Gastroesophageal sphincter (tissue), 3 donors: ENCODE results near the gene CDC42BPB.

Experiments used
- CTCF ChIP-seq, 4 experiments: fragments of 200-600 bp in 2 of 4; fragments of 450-650 bp in 2 of 4; sonication (generic) in 1 of 4; IDR thresholded peaks; one replicate each; pipeline ENCODE4 v1.5.1; 2017 to 2019; ENCODE audit warnings: antibody characterized with exemption in 4 of 4, mild to moderate bottlenecking in 2 of 4, moderate library complexity in 2 of 4
- EP300 ChIP-seq: sonication (generic); formaldehyde crosslinking; IDR thresholded peaks from one replicate; pipeline ENCODE4 v1.6.1; 2017; ENCODE audit warnings: antibody characterized with exemption, mild to moderate bottlenecking
- POLR2A ChIP-seq, 2 donors: fragments of 450-650 bp; IDR thresholded peaks; one replicate each; pipeline ENCODE4 v1.6.1; 2017; ENCODE audit warnings: antibody characterized with exemption in 2 of 2, mild to moderate bottlenecking in 2 of 2, moderate library complexity in 1 of 2
- POLR2AphosphoS5 ChIP-seq: sonication (generic); formaldehyde crosslinking; IDR thresholded peaks from one replicate; pipeline ENCODE4 v1.6.1; 2017; ENCODE audit warnings: antibody characterized with exemption

- TF ChIP-seq CTCF (IDR thresholded peaks at IDR 0.05) (no peak), POLR2A (IDR thresholded peaks at IDR 0.05) (no peak), EP300 (no peak), POLR2AphosphoS5 (no peak)
Measured at GRCh38 chr14:102983496-102983895, 73.9 kb downstream of the CDC42BPB start.
